Upper lobe of right lung (tissue), 1 donor: ENCODE data around the gene CDKAL1. TPM values are rescaled to one million over a fixed set of nuclear protein-coding genes. Genes with fewer than 3 reads are reported as not detected.
"Not testable (repeated sequence)": the region's sequence is repeated elsewhere in the genome, so short reads cannot be mapped to it uniquely, and the experiment has no call there.

ENCODE experiments used
- ATAC-seq: fragments of 200-7000 bp; cut with Tn5 transposase; one replicate; pipeline ENCODE4 v1.9.1; 2020; ENCODE audit warnings: mild to moderate bottlenecking, moderate library complexity
- DNase-seq: peaks from one replicate; pipeline ENCODE4 v3.0.0-alpha.2; 2020
- H3K27ac ChIP-seq: fragments of 200-600 bp; one replicate; pipeline ENCODE4 v1.8.0; 2022
- H3K27me3 ChIP-seq: fragments of 200-600 bp; one replicate; pipeline ENCODE4 v1.8.0; 2022; ENCODE audit warnings: mild to moderate bottlenecking
- H3K36me3 ChIP-seq: fragments of 200-600 bp; one replicate; pipeline ENCODE4 v1.8.0; 2022
- H3K4me1 ChIP-seq: fragments of 200-600 bp; one replicate; pipeline ENCODE4 v1.8.0; 2022
- H3K4me3 ChIP-seq: fragments of 200-600 bp; one replicate; pipeline ENCODE4 v1.8.0; 2022; ENCODE audit warnings: mild to moderate bottlenecking
- H3K9me3 ChIP-seq: fragments of 200-600 bp; one replicate; pipeline ENCODE4 v1.8.0; 2022
- intact Hi-C: fragments of 100-400 bp; cut with DNase I; formaldehyde crosslinking; loops from one replicate; pipeline ENCODE4 v1.11.0; 2022
- total RNA-seq: library from RNA; stranded (reverse); fragmentation: NEBNext Ultra II Directional; extraction: Animal tissue kit (Norgen Biotek cat#: 25700); gene quantifications from one replicate; pipeline ENCODE4 v1.2.1, GENCODE V29; 2021
- TF ChIP-seq, protein P1 (sequence below): fragments of 200-600 bp; IDR thresholded peaks from one replicate; pipeline ENCODE4 v1.8.0; 2022; ENCODE audit warnings: antibody characterized with exemption
- donor health status: DM: no; HTN: yes; CAD: no; lungs with severe emphysema.

The CDKAL1 gene
- total RNA-seq, 1 donor from 2014 or later = 16.0 TPM

DNA sequence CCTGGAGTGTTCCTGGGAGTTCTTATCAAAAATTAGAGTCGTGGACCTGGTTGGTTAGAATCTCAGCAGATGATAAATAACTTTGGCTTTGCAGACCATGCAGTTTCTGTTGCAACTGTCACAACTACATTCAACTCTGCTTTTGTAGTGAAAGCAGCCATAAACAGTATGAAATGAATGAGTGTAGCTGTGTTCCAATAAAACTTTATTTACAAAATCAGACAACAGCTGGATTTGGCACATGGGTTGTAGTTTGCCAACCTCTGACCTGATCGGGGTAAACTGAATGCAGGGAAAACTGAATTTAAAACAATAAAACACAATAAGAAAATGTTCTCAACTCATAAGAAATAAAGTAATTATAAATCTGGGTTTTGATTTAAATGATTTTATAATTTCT, 513.8 kb downstream of the CDKAL1 start:
- H3K27ac ChIP-seq = no peak overlapping the region
- intact Hi-C loops = no loop called here
- DNase-seq = no peak
- no peak for ATAC-seq
- H3K4me1 ChIP-seq = no peaks in the 10 kb centered on the region
- H3K9me3 ChIP-seq = no peaks in the 10 kb centered on the region
- no peaks in the 10 kb centered on the region for H3K36me3 ChIP-seq
- no peak overlapping the region for H3K4me3 ChIP-seq
- H3K27me3 ChIP-seq = no peaks in the 10 kb centered on the region
- TF ChIP-seq, protein P1, sequence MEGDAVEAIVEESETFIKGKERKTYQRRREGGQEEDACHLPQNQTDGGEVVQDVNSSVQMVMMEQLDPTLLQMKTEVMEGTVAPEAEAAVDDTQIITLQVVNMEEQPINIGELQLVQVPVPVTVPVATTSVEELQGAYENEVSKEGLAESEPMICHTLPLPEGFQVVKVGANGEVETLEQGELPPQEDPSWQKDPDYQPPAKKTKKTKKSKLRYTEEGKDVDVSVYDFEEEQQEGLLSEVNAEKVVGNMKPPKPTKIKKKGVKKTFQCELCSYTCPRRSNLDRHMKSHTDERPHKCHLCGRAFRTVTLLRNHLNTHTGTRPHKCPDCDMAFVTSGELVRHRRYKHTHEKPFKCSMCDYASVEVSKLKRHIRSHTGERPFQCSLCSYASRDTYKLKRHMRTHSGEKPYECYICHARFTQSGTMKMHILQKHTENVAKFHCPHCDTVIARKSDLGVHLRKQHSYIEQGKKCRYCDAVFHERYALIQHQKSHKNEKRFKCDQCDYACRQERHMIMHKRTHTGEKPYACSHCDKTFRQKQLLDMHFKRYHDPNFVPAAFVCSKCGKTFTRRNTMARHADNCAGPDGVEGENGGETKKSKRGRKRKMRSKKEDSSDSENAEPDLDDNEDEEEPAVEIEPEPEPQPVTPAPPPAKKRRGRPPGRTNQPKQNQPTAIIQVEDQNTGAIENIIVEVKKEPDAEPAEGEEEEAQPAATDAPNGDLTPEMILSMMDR = no peak

DNA sequence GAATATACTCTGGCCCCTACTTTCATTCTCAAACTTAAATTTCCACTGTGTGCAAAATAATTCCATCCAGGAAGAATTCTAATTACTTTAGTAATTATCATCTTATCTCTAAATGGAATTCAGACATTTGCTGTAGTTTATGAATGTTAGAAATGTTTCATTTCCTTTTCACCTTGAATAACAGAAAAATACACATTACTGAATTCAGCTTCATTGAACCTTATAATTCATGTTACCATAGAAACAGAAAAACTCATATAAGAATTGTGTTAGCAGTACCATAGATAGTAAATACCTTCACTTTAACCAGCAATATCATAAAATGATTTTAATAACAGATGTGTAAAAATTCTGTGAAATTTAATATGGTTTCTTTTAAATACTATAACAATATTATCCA, 514.9 kb downstream of the CDKAL1 start:
- intact Hi-C loops = no loop called here
- TF ChIP-seq, protein P1 = no peak

DNA sequence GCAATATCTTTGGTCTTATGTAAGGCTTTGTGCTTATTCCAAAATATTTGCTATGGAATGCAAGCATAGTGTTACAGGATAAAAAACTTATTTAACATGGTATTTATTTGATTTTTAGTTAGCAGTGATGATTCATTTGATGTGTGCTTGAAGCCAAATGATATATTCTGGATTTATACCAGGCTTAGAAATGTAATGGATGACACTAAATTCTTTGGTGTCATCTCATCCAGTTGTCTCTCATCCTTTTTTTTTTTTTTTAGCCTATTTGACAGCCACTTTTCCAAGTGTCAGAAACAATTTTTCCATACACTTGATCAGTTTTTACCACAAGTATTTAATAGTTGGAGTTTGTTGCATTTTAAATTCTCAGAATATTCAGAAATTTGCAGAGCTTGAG, 515.3 kb downstream of the CDKAL1 start:
- Histone ChIP-seq H3K4me1 (no peaks in the 10 kb centered on the region), H3K27ac (no peak overlapping the region), H3K27me3 (no peaks in the 10 kb centered on the region), H3K36me3 (no peaks in the 10 kb centered on the region), H3K4me3 (no peak overlapping the region), H3K9me3 (no peaks in the 10 kb centered on the region)
- TF ChIP-seq, protein P1 = no peak
- DNase-seq (no peak), ATAC-seq (no peak)
- intact Hi-C loops = no loop called here

More for the DNA sequence above, 514.9 kb downstream of the CDKAL1 start:
- H3K9me3 ChIP-seq = no peaks in the 10 kb centered on the region
- no peaks in the 10 kb centered on the region for H3K4me1 ChIP-seq
- H3K27me3 ChIP-seq = no peaks in the 10 kb centered on the region
- no peak overlapping the region for H3K4me3 ChIP-seq
- no peaks in the 10 kb centered on the region for H3K36me3 ChIP-seq
- no peak overlapping the region for H3K27ac ChIP-seq
- ATAC-seq (no peak), DNase-seq (no peak)

DNA sequence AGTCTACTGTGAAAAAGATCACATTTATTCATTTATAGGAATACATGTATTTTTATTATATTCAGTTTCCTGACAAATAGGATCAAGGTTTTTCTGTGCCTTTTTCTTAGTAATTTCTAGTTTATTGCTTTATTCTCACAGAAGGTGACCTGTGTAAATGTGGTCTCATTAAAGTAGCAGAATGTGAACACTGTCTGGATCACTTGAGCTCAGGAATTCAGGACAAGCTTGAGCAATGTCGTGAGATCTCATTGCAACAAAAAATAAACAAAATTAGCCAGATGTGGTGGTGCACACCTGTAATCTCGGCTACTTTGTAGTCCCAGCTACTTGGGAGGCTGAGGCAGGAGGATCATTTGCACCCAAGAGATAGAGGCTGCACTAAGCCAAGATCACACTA, 516.7 kb downstream of the CDKAL1 start:
- Histone ChIP-seq H3K36me3 (no peaks in the 10 kb centered on the region), H3K9me3 (no peaks in the 10 kb centered on the region), H3K27ac (no peak overlapping the region), H3K4me1 (no peaks in the 10 kb centered on the region), H3K27me3 (no peaks in the 10 kb centered on the region), H3K4me3 (no peak overlapping the region)
- ATAC-seq = no peak
- intact Hi-C loops = no loop called here
- TF ChIP-seq, protein P1 = no peak
- no peak for DNase-seq

DNA sequence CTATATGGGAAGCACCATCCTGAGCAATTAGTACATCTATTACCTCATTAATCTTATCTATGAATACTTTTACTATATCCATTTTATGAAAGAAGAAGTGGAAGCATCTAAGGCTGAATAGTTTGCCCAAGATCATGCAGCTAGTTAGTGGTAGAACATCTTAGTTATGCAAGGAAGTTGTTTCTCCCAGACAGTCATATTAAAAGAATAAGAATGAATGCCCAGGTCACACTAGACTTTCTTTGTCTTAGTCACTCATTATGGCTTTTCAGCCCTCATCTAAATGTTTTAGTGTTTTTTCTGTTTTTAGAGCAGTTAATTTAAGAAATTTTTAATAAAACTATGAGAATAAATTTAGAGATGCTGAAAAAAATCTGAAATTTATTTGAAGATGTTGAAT, 517.5 kb downstream of the CDKAL1 start:
- Histone ChIP-seq H3K4me3 (no peak overlapping the region), H3K27ac (no peak overlapping the region), H3K36me3 (no peaks in the 10 kb centered on the region), H3K9me3 (no peaks in the 10 kb centered on the region), H3K27me3 (no peaks in the 10 kb centered on the region), H3K4me1 (no peaks in the 10 kb centered on the region)
- TF ChIP-seq, protein P1 = no peak
- ATAC-seq = no peak
- DNase-seq = no peak
- intact Hi-C loops = no loop called here

DNA sequence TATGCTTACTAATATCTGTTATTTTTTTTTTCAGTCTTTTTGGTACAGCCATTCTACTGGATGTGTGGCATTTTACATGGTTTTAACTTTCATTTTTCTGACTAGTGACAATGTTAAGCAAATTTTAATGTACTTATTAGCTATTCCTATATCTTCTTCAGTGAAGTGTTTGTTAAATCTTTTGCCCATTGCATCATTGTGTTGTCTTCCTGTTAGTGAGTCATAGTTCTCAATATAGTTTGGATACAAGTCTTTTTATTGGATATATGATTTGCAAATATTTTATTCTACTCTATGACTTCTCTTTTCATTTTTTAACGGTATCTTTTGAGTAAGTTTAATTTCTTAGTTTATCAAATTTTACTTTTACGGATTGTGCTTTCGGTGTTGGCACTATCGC, 519.4 kb downstream of the CDKAL1 start:
- intact Hi-C loops = no loop called here
- Histone ChIP-seq H3K36me3 (no peaks in the 10 kb centered on the region), H3K27me3 (no peaks in the 10 kb centered on the region), H3K27ac (no peak overlapping the region), H3K4me1 (no peaks in the 10 kb centered on the region), H3K4me3 (no peak overlapping the region), H3K9me3 (peaks cover 4% of the 10 kb centered on the region)
- DNase-seq = no peak
- ATAC-seq = no peak
- TF ChIP-seq, protein P1 = no peak

DNA sequence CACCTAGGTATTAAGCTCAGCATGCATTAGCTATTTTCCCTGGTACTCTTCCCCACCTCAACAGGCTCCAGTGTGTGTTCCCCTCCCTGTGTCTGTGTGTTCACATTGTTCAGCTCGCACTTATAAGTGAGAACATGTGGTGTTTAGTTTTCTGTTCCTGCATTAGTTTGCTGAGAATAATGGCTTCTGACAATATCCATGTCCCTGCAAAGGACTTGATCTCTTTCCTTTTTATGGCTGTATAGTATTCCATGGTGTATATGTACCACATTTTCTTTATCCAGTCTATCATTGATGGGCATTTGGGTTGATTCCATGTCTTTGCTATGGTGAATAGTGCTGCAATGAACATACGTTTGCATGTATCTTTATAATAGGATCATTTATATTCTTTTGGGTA, 521.2 kb downstream of the CDKAL1 start:
- intact Hi-C loops, ATAC-seq, H3K9me3 ChIP-seq, H3K4me1 ChIP-seq, H3K27ac ChIP-seq, DNase-seq, H3K27me3 ChIP-seq, H3K36me3 ChIP-seq, H3K4me3 ChIP-seq: not testable (repeated sequence)
